AG09309 (cell line): ENCODE results near the gene KRTCAP2.
"Not testable (repeated sequence)": the region's sequence is repeated elsewhere in the genome, so short reads cannot be mapped to it uniquely, and the experiment has no call there.

Source experiments
- DNase-seq: peaks from one replicate; pipeline ENCODE4 v3.0.0-alpha.2; 2010; ENCODE audit warnings: low read depth
- H3K4me3 ChIP-seq: 2 replicates; pipeline ENCODE4 v1.5.1; 2011; ENCODE audit warnings: mild to moderate bottlenecking, low read depth, low read length, moderate library complexity; ENCODE audit not compliant: control insufficient read depth
- TF ChIP-seq, protein P1 (sequence below): IDR thresholded peaks from 2 replicates; pipeline ENCODE4 v1.5.1; 2011; ENCODE audit warnings: mild to moderate bottlenecking, low read depth, low read length, inconsistent platforms; ENCODE audit not compliant: insufficient read depth, control insufficient read depth; ENCODE audit errors: missing control alignments

Gene KRTCAP2

DNA sequence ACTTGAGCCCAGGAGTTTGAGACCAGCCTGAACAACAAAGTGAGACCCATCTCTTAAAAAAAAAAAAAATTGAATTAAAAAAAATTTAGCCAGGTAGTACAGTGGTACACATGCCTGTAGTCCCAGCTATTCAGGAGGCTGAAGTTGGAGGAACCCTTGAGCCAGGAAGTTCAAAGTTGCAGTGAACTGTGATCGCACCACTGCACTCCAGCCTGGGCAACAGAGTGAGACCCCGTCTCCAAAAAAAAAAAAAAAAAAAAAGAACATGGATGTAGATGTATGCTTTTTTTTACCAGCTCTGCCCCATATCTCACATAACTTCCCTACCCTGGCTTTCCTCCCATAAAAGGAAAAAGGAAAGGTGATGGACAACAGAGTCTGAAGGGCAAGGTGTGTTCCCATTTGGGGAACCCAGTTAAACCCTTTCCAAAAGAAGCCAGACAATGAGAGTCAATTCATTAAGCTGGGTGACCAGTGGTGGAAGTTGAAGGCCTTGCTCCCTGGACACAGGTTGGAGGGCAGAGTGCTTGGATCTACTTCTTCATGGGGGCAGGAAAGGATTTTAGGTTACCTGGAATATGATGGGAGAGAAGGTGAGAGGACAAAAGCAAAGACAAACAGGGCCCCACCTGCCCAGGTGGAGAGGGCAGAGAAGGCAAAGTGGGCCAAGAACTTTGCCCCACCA lies 2.9 kb downstream of the KRTCAP2 start:
- H3K4me3 ChIP-seq: no peak overlapping the region
- no peak for DNase-seq
- TF ChIP-seq, protein P1, sequence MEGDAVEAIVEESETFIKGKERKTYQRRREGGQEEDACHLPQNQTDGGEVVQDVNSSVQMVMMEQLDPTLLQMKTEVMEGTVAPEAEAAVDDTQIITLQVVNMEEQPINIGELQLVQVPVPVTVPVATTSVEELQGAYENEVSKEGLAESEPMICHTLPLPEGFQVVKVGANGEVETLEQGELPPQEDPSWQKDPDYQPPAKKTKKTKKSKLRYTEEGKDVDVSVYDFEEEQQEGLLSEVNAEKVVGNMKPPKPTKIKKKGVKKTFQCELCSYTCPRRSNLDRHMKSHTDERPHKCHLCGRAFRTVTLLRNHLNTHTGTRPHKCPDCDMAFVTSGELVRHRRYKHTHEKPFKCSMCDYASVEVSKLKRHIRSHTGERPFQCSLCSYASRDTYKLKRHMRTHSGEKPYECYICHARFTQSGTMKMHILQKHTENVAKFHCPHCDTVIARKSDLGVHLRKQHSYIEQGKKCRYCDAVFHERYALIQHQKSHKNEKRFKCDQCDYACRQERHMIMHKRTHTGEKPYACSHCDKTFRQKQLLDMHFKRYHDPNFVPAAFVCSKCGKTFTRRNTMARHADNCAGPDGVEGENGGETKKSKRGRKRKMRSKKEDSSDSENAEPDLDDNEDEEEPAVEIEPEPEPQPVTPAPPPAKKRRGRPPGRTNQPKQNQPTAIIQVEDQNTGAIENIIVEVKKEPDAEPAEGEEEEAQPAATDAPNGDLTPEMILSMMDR: no peak

DNA sequence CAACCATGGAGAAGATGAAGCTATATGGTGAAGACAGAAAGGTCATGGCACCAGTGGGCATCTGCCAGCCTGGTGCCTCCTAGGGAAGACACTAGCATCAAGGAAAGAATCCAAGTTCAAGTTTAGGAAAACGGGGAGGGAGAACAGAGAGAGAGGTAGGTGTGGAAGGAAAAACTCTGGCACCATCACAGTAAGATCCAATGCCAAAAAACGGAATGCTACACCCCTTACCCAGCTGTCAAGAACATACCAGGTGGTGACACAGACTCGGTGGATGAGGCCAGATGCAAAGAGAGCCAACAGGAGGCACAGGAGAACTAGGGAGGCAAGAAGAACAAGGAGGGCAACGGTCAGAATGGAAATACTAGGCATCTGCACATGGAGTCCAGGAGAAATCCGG lies 3.6 kb downstream of the KRTCAP2 start:
- TF ChIP-seq, protein P1: no peak
- DNase-seq: no peak
- no peak overlapping the region for H3K4me3 ChIP-seq

DNA sequence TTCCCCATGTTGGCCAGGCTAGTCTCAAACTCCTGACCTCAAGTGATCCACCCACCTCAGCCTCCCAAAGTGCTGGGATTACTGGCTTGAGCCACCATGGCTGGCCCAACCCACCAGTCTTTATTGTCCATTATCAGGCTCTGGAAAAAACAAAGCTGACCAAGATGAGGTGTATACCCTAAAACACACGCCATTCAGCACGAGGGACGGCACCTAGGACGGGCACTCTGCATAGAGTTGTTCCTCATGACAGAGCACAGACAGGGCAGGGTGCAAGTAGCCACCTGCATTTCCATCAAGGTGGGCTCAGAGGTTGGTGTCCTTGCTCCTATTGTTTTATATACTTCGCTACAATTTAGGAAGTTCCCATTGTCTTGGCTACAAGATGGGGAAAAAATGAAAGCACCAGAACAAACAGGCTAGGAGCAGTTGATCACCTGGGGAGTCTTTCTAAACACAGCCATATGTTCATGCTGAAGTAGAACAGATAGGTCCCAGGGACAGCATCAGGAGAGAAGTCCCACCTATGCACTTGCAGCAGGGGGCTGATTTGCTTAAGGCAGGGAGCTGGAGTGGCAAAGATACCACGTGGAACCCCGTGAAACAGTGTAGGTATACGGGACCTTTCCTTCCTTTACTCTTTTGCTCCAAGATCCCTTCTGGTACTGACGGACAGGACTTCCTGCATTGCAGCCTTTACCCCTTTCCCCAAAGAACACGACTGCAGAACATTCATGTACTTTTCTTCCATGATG lies 4.5 kb downstream of the KRTCAP2 start:
- no peak overlapping the region for H3K4me3 ChIP-seq
- TF ChIP-seq, protein P1: no peak
- DNase-seq: no peak

DNA sequence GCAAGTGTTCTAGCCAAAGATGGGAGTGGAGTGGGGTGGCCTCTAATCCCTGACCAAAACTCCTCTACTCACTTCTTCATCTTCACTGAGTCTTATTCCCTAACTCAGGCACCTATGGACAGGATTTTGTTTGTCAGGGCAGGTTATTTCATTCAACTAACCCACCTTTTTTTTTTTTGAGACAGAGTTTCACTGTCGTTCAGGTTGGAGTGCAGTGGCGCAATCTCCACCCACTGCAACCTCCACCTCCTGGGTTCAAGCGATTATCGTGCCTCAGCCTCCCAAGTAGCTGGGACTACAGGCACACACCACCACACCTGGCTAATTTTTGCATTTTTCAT lies 5.0 kb downstream of the KRTCAP2 start:
- H3K4me3 ChIP-seq, DNase-seq: not testable (repeated sequence)

DNA sequence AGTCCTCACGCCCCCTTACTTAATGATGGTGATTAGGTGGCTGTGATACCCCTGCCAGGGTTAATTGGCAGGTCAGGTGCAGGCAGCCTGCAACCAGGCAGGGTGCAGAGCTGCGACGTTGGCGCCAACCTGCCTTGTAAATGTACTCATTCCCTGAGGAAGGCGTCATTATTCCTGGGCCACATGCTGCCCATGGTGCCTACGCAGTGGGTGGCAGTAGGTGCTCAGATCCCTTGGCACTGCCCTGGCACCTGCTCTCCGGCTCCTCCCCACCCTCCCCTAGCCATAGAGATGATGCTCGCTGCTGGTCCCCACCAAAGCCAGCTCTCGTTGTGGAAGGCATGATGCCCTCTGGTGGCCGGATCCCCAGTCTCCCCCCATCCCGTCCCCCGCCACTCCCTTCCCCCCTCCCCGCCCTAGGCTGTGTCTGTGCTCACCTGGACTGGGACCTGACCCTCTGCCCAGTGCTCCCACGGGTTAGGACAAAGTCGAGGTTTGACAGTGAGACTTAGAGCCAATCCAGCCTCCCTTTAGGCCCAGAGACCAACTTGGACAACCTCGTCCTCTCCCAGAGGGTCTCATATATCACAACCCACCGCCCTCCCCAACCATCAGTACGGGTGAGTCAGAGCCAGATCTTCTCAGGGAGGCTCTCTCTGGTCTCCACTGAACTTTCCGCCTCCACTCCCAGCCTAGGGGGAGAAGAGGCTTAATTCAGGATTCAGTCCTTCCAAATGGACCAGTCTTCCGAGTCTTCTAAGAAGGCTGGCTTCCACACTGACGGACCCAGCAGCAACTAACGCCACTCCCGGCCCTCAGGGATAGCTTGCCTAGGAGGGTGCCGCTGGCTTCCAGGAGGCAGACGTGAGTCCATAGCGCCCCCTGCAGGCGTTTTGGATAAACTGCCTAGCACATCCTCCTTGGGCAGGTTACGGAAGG lies 5.7 kb downstream of the KRTCAP2 start:
- peak; percentile 18 for DNase-seq
- H3K4me3 ChIP-seq: no peak overlapping the region

DNA sequence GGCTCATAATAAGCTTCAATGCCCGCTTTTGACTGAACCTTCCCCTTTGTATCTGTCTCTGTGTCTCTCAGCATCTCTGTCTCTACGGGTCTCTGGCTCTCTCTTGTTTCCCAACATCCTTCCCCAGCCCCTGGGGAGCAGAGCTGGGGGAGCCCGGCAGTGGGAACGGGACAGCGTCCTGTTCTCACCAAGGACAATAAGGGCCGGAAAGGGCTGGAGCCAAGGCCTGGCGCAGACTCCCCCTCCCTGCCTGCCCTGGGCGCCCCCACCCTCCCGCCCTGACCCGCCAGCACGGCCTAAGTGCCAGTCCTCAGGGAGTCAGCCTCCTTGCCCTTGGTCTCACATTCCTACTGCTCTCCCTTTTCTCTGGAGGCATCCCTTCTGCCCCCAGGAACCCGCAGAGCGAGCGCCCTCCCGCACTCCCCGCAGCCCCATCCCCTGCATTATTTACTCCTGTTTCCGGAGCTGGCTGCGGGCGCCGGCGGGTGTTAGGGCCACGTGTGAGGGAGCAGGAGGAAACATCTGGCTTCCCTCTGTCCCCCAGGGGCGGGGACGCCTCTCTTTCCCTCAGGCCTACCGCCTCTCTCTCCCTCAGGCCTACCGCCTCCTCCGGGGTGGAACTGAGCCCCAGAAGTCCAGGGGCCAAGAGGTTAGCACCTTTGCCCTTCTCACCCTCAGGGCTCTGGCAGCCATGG lies 6.5 kb downstream of the KRTCAP2 start:
- DNase-seq: no peak
- no peak overlapping the region for H3K4me3 ChIP-seq
- TF ChIP-seq, protein P1: no peak

More for the DNA sequence above, 5.7 kb downstream of the KRTCAP2 start:
- TF ChIP-seq, protein P1: peak; percentile 92
